Fibroblast of skin of right biceps (primary cell): ENCODE measurements around the gene NR2F6.

Source experiments
- DNase-seq: peaks from one replicate; pipeline ENCODE4 v3.0.0-alpha.2; 2013

NR2F6 gene

GRCh38 chr19:17263712-17264640 is 18.3 kb upstream of the NR2F6 start:
- no peak for DNase-seq

- no peak for DNase-seq
Observed at GRCh38 chr19:17262557-17262956, 16.8 kb upstream of the NR2F6 start.

GRCh38 chr19:17260842-17261325 is 15.2 kb upstream of the NR2F6 start:
- peak; percentile 68 for DNase-seq

- DNase-seq: no peak
Observed at GRCh38 chr19:17259934-17260333, 14.2 kb upstream of the NR2F6 start.

GRCh38 chr19:17259118-17259780 is 13.5 kb upstream of the NR2F6 start:
- no peak for DNase-seq

- DNase-seq: no peak
Observed at GRCh38 chr19:17256130-17256529, 10.4 kb upstream of the NR2F6 start.

GRCh38 chr19:17255150-17255621 is 9.5 kb upstream of the NR2F6 start:
- DNase-seq: no peak

GRCh38 chr19:17254636-17255035 is 8.9 kb upstream of the NR2F6 start:
- no peak for DNase-seq

GRCh38 chr19:17249887-17250548 is 4.3 kb upstream of the NR2F6 start:
- no peak for DNase-seq

- DNase-seq: no peak
Observed at GRCh38 chr19:17248011-17248776, 2.5 kb upstream of the NR2F6 start.

GRCh38 chr19:17246681-17247425 is 1.1 kb upstream of the NR2F6 start:
- DNase-seq: no peak

GRCh38 chr19:17244618-17245534 is 843 bp downstream of the NR2F6 start:
- no peak for DNase-seq

GRCh38 chr19:17243830-17244617 is 1.7 kb downstream of the NR2F6 start:
- DNase-seq: no peak

GRCh38 chr19:17243211-17243829 is 2.4 kb downstream of the NR2F6 start:
- DNase-seq: no peak

- no peak for DNase-seq
Observed at GRCh38 chr19:17242431-17243208, 3.1 kb downstream of the NR2F6 start.

- no peak for DNase-seq
Observed at GRCh38 chr19:17240826-17241399, 4.8 kb downstream of the NR2F6 start.

- no peak for DNase-seq
Observed at GRCh38 chr19:17240062-17240752, 5.5 kb downstream of the NR2F6 start.
